Panc1 (cell line): ENCODE data around the gene ACOX3. TPM values are rescaled to one million over a fixed set of nuclear protein-coding genes. Genes with fewer than 3 reads are reported as not detected.

Experiments
- ATAC-seq: fragments of 200-7000 bp; cut with Tn5 transposase; 2 replicates; pipeline ENCODE4 v1.9.1; 2020; ENCODE audit warnings: mild to moderate bottlenecking, moderate library complexity
- BruUV-seq: library from RNA; stranded (reverse); fragments of 400-500 nt; replicated peaks from 2 replicates; lab custom pipeline; 2021; lab: Mats Ljungman, UMichigan
- CTCF ChIA-PET: fragments of 300-600 bp; sonication (Branson Sonifier 250); formaldehyde crosslinking; loops from one replicate; lab custom pipeline; 2022; ENCODE audit warnings: antibody characterized with exemption; lab: Charles Lee
- POLR2A ChIA-PET: fragments of 300-600 bp; sonication (Branson Sonifier 250); formaldehyde crosslinking; loops from one replicate; lab custom pipeline; 2022; ENCODE audit warnings: antibody characterized with exemption; lab: Charles Lee
- DNase-seq: peaks from one replicate; pipeline ENCODE4 v3.0.0-alpha.2; 2010; ENCODE audit warnings: low read depth, low spot score
- H3K27ac ChIP-seq: 2 replicates; pipeline ENCODE4 v1.5.1; 2011; ENCODE audit warnings: mild to moderate bottlenecking, low read length, inconsistent platforms
- H3K27me3 ChIP-seq: fragments of 200-500 bp; sonication (Bioruptor generic); 2 replicates; pipeline ENCODE4 v1.6.0; 2014; ENCODE audit warnings: low read length, inconsistent platforms; ENCODE audit not compliant: control insufficient read depth, insufficient read depth
- H3K36me3 ChIP-seq: fragments of 200-500 bp; sonication (Bioruptor generic); 2 replicates; pipeline ENCODE4 v1.5.1; 2014; ENCODE audit warnings: inconsistent platforms, mild to moderate bottlenecking, low read length, moderate library complexity; ENCODE audit not compliant: control insufficient read depth, insufficient read depth
- H3K4me1 ChIP-seq: 2 replicates; pipeline ENCODE4 v1.5.1; 2011; ENCODE audit warnings: inconsistent platforms, mild to moderate bottlenecking, low read length, moderate library complexity; ENCODE audit not compliant: control insufficient read depth, insufficient read depth
- H3K4me3 ChIP-seq, 2 experiments: 2 replicates each; pipeline ENCODE4 v1.5.1; 2011 to 2012; ENCODE audit warnings: low read depth in 2 of 2, low read length in 2 of 2, mild to moderate bottlenecking in 2 of 2, inconsistent platforms in 1 of 2, moderate library complexity in 1 of 2
- H3K9me3 ChIP-seq: fragments of 200-500 bp; sonication (Bioruptor generic); 2 replicates; pipeline ENCODE4 v1.5.1; 2014; ENCODE audit warnings: low read depth, mild to moderate bottlenecking, inconsistent platforms, low read length, moderate library complexity; ENCODE audit not compliant: control insufficient read depth, insufficient read depth
- CTCF ChIP-seq: fragments of 450-650 bp; IDR thresholded peaks from 2 replicates; pipeline ENCODE4 v1.5.1; 2017; ENCODE audit warnings: mild to moderate bottlenecking
- POLR2AphosphoS5 ChIP-seq: IDR thresholded peaks from 2 replicates; pipeline ENCODE4 v1.6.1; 2012; ENCODE audit warnings: mild to moderate bottlenecking, low read depth, low read length, moderate library complexity
- REST ChIP-seq, 2 experiments: IDR thresholded peaks; 2 replicates each; pipeline ENCODE4 v1.6.1; 2011 to 2012; ENCODE audit warnings: low read depth in 2 of 2, control low read depth in 1 of 2, low read length in 1 of 2, mild to moderate bottlenecking in 1 of 2, moderate library complexity in 1 of 2; ENCODE audit not compliant: insufficient read depth in 1 of 2
- SIN3A ChIP-seq: IDR thresholded peaks from 2 replicates; pipeline ENCODE4 v1.6.1; 2012; ENCODE audit warnings: low read depth, mild to moderate bottlenecking, low read length, moderate library complexity, borderline replicate concordance; ENCODE audit not compliant: insufficient read depth
- TCF7L2 ChIP-seq: IDR thresholded peaks from 2 replicates; pipeline ENCODE4 v1.6.1; 2011; ENCODE audit warnings: mild to moderate bottlenecking, low read depth, low read length, inconsistent platforms
- in situ Hi-C: cut with HindIII; loops from 2 replicates; pipeline ENCODE4 v1.10.0; 2016; ENCODE audit warnings: low sequenced_read_pairs, low pct_unique_long_range_greater_than_20kb
- intact Hi-C: fragments of 100-400 bp; cut with micrococcal nuclease; formaldehyde crosslinking; loops from one replicate; pipeline ENCODE4 v1.10.0; 2022; ENCODE audit not compliant: unreplicated experiment
- total RNA-seq: library from RNA; stranded (reverse); gene quantifications from one replicate; pipeline ENCODE4 v1.2.1, GENCODE V29; 2021; ENCODE audit not compliant: unreplicated experiment

ACOX3 gene
- total RNA-seq, 1 experiment from 2014 or later: 15.4 TPM

- ChIA-PET CTCF (no interaction called here), POLR2A (no interaction called here)
- H3K4me1 ChIP-seq: no peaks in the 10 kb centered on the region
- DNase-seq (no peak), ATAC-seq (no peak)
- no peak for TF ChIP-seq POLR2AphosphoS5
- no peak for TF ChIP-seq REST (IDR thresholded peaks at IDR 0.05; ENCODE audit: insufficient read depth in 1 of 2, low read depth in 2 of 2, low read length in 1 of 2)
- no peak for TF ChIP-seq CTCF
- TF ChIP-seq SIN3A: no peak
- no peak for TF ChIP-seq TCF7L2
- H3K9me3 ChIP-seq: no peaks in the 10 kb centered on the region
- no peak overlapping the region for H3K4me3 ChIP-seq
- BruUV-seq: no TSS peak
- H3K27me3 ChIP-seq: no peaks in the 10 kb centered on the region
- no peak overlapping the region for H3K27ac ChIP-seq
- intact Hi-C loops (no loop called here), in situ Hi-C loops (no loop called here)
- no peaks in the 10 kb centered on the region for H3K36me3 ChIP-seq
These were observed 46.4 kb downstream of the ACOX3 start for GRCh38 chr4:8394061-8394519.

GRCh38 chr4:8393593-8394038 lies 46.9 kb downstream of the ACOX3 start:
- in situ Hi-C loops (no loop called here), intact Hi-C loops (no loop called here)
- Histone ChIP-seq H3K36me3 (no peaks in the 10 kb centered on the region), H3K27ac (no peak overlapping the region), H3K27me3 (no peaks in the 10 kb centered on the region), H3K9me3 (no peaks in the 10 kb centered on the region), H3K4me3 (no peak overlapping the region), H3K4me1 (no peaks in the 10 kb centered on the region)
- no peak for TF ChIP-seq SIN3A
- no peak for TF ChIP-seq REST (IDR thresholded peaks at IDR 0.05; ENCODE audit: insufficient read depth in 1 of 2, low read depth in 2 of 2, low read length in 1 of 2)
- TF ChIP-seq CTCF: no peak
- TF ChIP-seq POLR2AphosphoS5: no peak
- ATAC-seq: peak; percentile 89
- ChIA-PET POLR2A (no interaction called here), CTCF (no interaction called here)
- DNase-seq: peak; percentile 64
- no TSS peak for BruUV-seq
